K562 (cell line): Measurements from ENCODE around the gene MBLAC2. TPM values are rescaled to one million over a fixed set of nuclear protein-coding genes. Genes with fewer than 3 reads are reported as not detected.

Experiments
- FIP1L1 ChIP-seq: fragments of 200-400 bp; formaldehyde crosslinking; IDR thresholded peaks from 2 replicates; pipeline ENCODE4 v1.6.1; 2018; ENCODE audit warnings: mild to moderate bottlenecking, low read depth, low read length; ENCODE audit not compliant: poor library complexity, severe bottlenecking
- FOXK1 ChIP-seq: sonication (generic); formaldehyde crosslinking; IDR thresholded peaks from 2 replicates; pipeline ENCODE4 v1.8.0; 2022; ENCODE audit warnings: missing genetic modification reagents, mild to moderate bottlenecking, borderline replicate concordance
- HNRNPL ChIP-seq: fragments of 200-400 bp; formaldehyde crosslinking; IDR thresholded peaks from 2 replicates; pipeline ENCODE4 v1.6.1; 2017; ENCODE audit warnings: low read depth, mild to moderate bottlenecking, low read length
- MAFG ChIP-seq: fragments of 450-650 bp; conservative IDR thresholded peaks from 2 replicates; pipeline ENCODE4 v1.6.1; 2016; ENCODE audit warnings: missing genetic modification characterization, missing compliant biosample characterization
- MXD1 ChIP-seq: fragments of 250-450 bp; sonication (Bioruptor Pico); IDR thresholded peaks from 2 replicates; pipeline ENCODE4 v1.8.0; 2021; ENCODE audit warnings: borderline replicate concordance, mild to moderate bottlenecking, moderate library complexity; ENCODE audit not compliant: poor library complexity, severe bottlenecking
- NFE2 ChIP-seq: IDR thresholded peaks from 2 replicates; pipeline ENCODE4 v1.6.1; 2014; ENCODE audit warnings: antibody characterized with exemption, low read depth
- NR2C1 ChIP-seq, 2 experiments: fragments of 450-650 bp; IDR thresholded peaks; 2 replicates each; pipeline ENCODE4 v1.6.1; 2017; ENCODE audit warnings: mild to moderate bottlenecking in 2 of 2, antibody characterized with exemption in 1 of 2, inconsistent platforms in 1 of 2, missing compliant biosample characterization in 1 of 2, missing genetic modification characterization in 1 of 2
- PCBP1 ChIP-seq: fragments of 200-400 bp; formaldehyde crosslinking; IDR thresholded peaks from 2 replicates; pipeline ENCODE4 v1.6.1; 2018; ENCODE audit warnings: mild to moderate bottlenecking, low read depth, low read length; ENCODE audit not compliant: poor library complexity, severe bottlenecking
- PPARD ChIP-seq: fragments of 250-450 bp; sonication (Bioruptor Pico); IDR thresholded peaks from 2 replicates; pipeline ENCODE4 v1.8.0; 2022; ENCODE audit warnings: inconsistent platforms, mild to moderate bottlenecking, moderate library complexity
- SAFB2 ChIP-seq: fragments of 200-400 bp; formaldehyde crosslinking; IDR thresholded peaks from 2 replicates; pipeline ENCODE4 v1.6.1; 2018; ENCODE audit warnings: borderline replicate concordance, low read length, low read depth, moderate library complexity; ENCODE audit not compliant: severe bottlenecking
- SIX5 ChIP-seq, 2 experiments: IDR thresholded peaks; 2 replicates each; pipeline ENCODE4 v1.6.1; 2011; ENCODE audit warnings: low read length in 2 of 2, borderline replicate concordance in 1 of 2, low read depth in 1 of 2, mild to moderate bottlenecking in 1 of 2, moderate library complexity in 1 of 2; ENCODE audit not compliant: insufficient read depth in 1 of 2
- SRSF3 ChIP-seq: fragments of 200-400 bp; formaldehyde crosslinking; IDR thresholded peaks from 2 replicates; pipeline ENCODE4 v1.6.1; 2016; ENCODE audit warnings: mild to moderate bottlenecking, low read length, moderate library complexity; ENCODE audit not compliant: insufficient read depth
- TARDBP ChIP-seq: fragments of 450-650 bp; IDR thresholded peaks from 2 replicates; pipeline ENCODE4 v1.6.1; 2016
- TFAM ChIP-seq: fragments of 250-450 bp; sonication (Bioruptor Pico); conservative IDR thresholded peaks from 2 replicates; pipeline ENCODE4 v1.5.0; 2021; ENCODE audit warnings: mild to moderate bottlenecking, moderate library complexity
- WHSC1 ChIP-seq: IDR thresholded peaks from one replicate; pipeline ENCODE4 v1.6.1; 2012; ENCODE audit warnings: low read length, control low read depth, inconsistent platforms
- XRCC5 ChIP-seq: fragments of 200-400 bp; formaldehyde crosslinking; IDR thresholded peaks from 2 replicates; pipeline ENCODE4 v1.6.1; 2017; ENCODE audit warnings: low read depth, mild to moderate bottlenecking, low read length
- ZFPM2 ChIP-seq: fragments of 250-450 bp; sonication (Bioruptor Pico); IDR thresholded peaks from 2 replicates; pipeline ENCODE4 v1.5.1; 2022; ENCODE audit warnings: mild to moderate bottlenecking
- ZNF263 ChIP-seq: sonication (generic); formaldehyde crosslinking; IDR thresholded peaks from 2 replicates; pipeline ENCODE4 v1.8.0; 2022; ENCODE audit warnings: mild to moderate bottlenecking, missing genetic modification reagents, borderline replicate concordance
- ZNF274 ChIP-seq: IDR thresholded peaks from 2 replicates; pipeline ENCODE4 v1.6.1; 2011; ENCODE audit warnings: low read depth, mild to moderate bottlenecking, low read length, moderate library complexity, borderline replicate concordance
- ZNF445 ChIP-seq: fragments of 250-450 bp; sonication (Bioruptor Pico); IDR thresholded peaks from 2 replicates; pipeline ENCODE4 v1.4.0; 2020; ENCODE audit warnings: low read depth, mild to moderate bottlenecking, moderate library complexity
- ZNF511 ChIP-seq: sonication (generic); formaldehyde crosslinking; IDR thresholded peaks from 2 replicates; pipeline ENCODE4 v1.8.0; 2022; ENCODE audit warnings: mild to moderate bottlenecking, missing genetic modification reagents
- ZNF780A ChIP-seq: fragments of 250-450 bp; sonication (Bioruptor Pico); IDR thresholded peaks from 2 replicates; pipeline ENCODE4 v1.5.0; 2021; ENCODE audit warnings: mild to moderate bottlenecking
- polyA plus RNA-seq, 8 experiments: library from polyadenylated mRNA; depleted of rRNA in 4 of 8; stranded (reverse) in 5 of 8; unstranded in 3 of 8; fragments of >200 nt; fragmentation: Nextera tagmentation in 2 of 8; fragmentation: Illumina TruSeq in 1 of 8; extraction: Ambion mirVana in 2 of 8; extraction: Trizol in 1 of 8; gene quantifications; 2 replicates each; pipeline versions ENCODE4 v1.2.1 to v1.2.3, GENCODE V29; 2011 to 2014; ENCODE audit warnings: inconsistent platforms in 1 of 8, missing spikeins in 1 of 8
- total RNA-seq, 7 experiments: library from RNA; depleted of rRNA in 6 of 7; stranded (reverse); fragments of >200 nt in 6 of 7; fragmentation: Illumina TruSeq in 2 of 7; extraction: Trizol in 2 of 7; gene quantifications; 2 replicates each; pipeline versions ENCODE4 v1.2.1 to v1.2.3, GENCODE V29; 2011 to 2021; ENCODE audit warnings: low replicate concordance in 1 of 7
- TF ChIP-seq, protein P1 (sequence below): fragments of 250-450 bp; sonication (Bioruptor Pico); IDR thresholded peaks from 2 replicates; pipeline ENCODE4 v1.5.0; 2021; ENCODE audit warnings: mild to moderate bottlenecking, moderate library complexity

MBLAC2 gene
- total and polyA plus RNA-seq, 9 of the 15 experiments (the other 6 are each of a cell fraction or from before 2014, with no cell fraction given) = 2.4 to 13.1 (median 10.3) TPM

- TF ChIP-seq FIP1L1 = peak; percentile 37
- TF ChIP-seq ZNF445 = no peak
- TF ChIP-seq ZFPM2 = no peak
- TF ChIP-seq SAFB2 = no peak
- TF ChIP-seq MAFG (tag) = no peak
- TF ChIP-seq, protein P1, sequence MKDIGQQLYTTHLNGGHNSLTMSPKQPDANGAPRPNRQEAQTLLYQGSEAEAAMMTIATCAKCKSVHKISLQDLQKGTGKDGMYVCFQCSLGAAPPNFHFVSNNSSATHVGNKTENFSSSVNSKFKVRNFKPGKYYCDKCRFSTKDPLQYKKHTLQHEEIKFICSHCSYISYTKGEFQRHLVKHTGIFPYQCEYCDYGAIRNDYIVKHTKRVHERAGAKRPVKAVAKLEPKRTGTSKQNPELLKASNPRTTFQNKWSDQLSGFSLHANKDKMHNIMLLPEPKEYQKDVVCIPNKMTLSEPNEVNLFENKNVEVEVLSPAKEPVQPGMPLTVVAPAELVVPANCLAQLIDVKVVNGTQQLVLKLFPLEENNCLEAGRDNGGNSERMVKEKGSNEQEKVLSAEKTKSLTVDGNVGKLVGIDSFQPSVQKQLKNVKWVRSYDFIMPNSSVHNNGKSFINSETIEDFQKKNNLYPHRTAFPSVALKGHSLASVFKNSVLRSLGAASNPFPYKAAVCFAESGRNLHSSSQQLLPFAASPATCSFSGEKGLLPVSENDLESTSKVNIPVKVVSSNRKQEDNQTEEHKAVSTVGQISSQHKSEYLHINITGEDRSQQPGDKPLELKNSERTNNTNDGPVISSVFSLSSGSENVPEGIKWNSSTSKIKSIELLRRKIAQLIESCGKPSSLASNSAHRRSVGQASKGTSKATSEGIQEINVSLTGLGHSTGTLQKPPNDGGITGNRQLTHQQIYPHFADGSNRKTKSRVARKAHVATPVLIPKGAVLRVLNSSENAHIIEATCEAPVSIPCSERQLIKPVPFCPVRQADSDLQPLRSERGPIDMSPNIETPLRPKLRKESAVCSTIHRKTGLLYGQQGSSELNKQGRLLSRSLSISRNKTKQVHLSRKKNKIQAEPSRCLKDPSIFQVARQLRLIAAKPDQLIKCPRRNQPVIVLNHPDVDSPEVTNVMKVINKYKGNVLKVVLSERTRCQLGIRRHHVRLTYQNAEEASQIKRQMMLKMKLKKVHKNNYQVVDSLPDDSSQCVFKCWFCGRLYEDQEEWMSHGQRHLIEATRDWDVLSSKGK = no peak
- TF ChIP-seq PCBP1 = peak; percentile 18
- 0 out of 2 replicates have a peak, but pooled peaks have one; percentile 35 for TF ChIP-seq FOXK1
- no peak for TF ChIP-seq TARDBP
- no peak; the same call in 1 of the 2 replicates for TF ChIP-seq ZNF263 (CRISPR knock-in tag)
- no peak for TF ChIP-seq MXD1 (CRISPR knock-in tag)
- TF ChIP-seq NFE2 = no peak
- TF ChIP-seq ZNF274 = no peak
- no peak for TF ChIP-seq SIX5 (IDR thresholded peaks at IDR 0.05; ENCODE audit: borderline replicate concordance in 1 of 2, insufficient read depth in 1 of 2, low read depth in 1 of 2, low read length in 2 of 2)
- peak; percentile 13; the same call in 1 of the 2 replicates for TF ChIP-seq HNRNPL
- TF ChIP-seq ZNF511 (CRISPR knock-in tag) = peak; percentile 64
- no peak for TF ChIP-seq ZNF780A (CRISPR knock-in tag)
- no peak for TF ChIP-seq WHSC1
- no peak for TF ChIP-seq NR2C1 (IDR thresholded peaks at IDR 0.05)
- TF ChIP-seq NR2C1 (tag; IDR thresholded peaks at IDR 0.05) = no peak
- TF ChIP-seq PPARD (CRISPR knock-in tag) = no peak
- no peak for TF ChIP-seq TFAM (CRISPR knock-in tag)
- no peak for TF ChIP-seq SRSF3
- peak; percentile 52; the same call in 1 of the 2 replicates for TF ChIP-seq XRCC5
These were observed at the start of gene MBLAC2, which contains the start of gene POLR3G (continued) for GRCh38 chr5:90474235-90475107.
